ENCODE results near the gene KDM3B. TPM values are rescaled to one million over a fixed set of nuclear protein-coding genes. Genes with fewer than 3 reads are reported as not detected.
"Not testable (repeated sequence)": the region's sequence is repeated elsewhere in the genome, so short reads cannot be mapped to it uniquely, and the experiment has no call there.

The KDM3B gene
- total and polyA plus RNA-seq, 12 donors, result 11.9 to 57.3 (median 46.7) TPM

DNA sequence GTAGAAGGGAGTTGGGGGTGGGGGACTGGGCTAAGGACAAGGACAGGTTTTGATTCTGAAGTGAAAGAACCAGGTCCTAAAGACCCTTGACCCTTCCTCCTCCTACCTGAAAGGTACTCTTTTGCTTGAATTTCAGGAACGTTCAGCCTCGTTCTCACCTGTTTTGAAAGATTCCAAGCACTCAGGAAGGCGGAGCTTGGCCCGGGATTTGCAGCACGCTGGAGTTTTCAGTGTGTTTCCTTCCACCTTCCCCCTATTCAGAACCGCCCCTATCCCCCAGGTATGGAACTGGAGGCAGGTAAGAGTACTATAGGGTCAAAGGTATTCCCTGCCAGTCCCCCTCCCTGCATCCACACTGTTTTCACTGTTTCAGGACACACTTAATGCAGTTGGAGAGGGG, 119.9 kb downstream of the KDM3B start:
- peaks cover 0 to 18% (median 8%) of the 10 kb centered on the region in 9 donors for H3K36me3 ChIP-seq
- ATAC-seq, result no peak
- no peak for DNase-seq
- H3K27ac ChIP-seq, result no peak overlapping the region
- peaks cover 0 to 12% (median 5%) of the 10 kb centered on the region in 9 donors for H3K4me1 ChIP-seq
- TF ChIP-seq, protein P1, sequence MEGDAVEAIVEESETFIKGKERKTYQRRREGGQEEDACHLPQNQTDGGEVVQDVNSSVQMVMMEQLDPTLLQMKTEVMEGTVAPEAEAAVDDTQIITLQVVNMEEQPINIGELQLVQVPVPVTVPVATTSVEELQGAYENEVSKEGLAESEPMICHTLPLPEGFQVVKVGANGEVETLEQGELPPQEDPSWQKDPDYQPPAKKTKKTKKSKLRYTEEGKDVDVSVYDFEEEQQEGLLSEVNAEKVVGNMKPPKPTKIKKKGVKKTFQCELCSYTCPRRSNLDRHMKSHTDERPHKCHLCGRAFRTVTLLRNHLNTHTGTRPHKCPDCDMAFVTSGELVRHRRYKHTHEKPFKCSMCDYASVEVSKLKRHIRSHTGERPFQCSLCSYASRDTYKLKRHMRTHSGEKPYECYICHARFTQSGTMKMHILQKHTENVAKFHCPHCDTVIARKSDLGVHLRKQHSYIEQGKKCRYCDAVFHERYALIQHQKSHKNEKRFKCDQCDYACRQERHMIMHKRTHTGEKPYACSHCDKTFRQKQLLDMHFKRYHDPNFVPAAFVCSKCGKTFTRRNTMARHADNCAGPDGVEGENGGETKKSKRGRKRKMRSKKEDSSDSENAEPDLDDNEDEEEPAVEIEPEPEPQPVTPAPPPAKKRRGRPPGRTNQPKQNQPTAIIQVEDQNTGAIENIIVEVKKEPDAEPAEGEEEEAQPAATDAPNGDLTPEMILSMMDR (IDR thresholded peaks at IDR 0.05), result no peak
- H3K27me3 ChIP-seq, result no peaks in the 10 kb centered on the region
- H3K4me3 ChIP-seq, result no peak overlapping the region
- intact Hi-C loops (cut with DNase I), result no loop called here
- 58 to 66% methylated on average over 6 of the region's 6 CpGs for WGBS, 2 donors
- H3K9me3 ChIP-seq, result no peaks in the 10 kb centered on the region

DNA sequence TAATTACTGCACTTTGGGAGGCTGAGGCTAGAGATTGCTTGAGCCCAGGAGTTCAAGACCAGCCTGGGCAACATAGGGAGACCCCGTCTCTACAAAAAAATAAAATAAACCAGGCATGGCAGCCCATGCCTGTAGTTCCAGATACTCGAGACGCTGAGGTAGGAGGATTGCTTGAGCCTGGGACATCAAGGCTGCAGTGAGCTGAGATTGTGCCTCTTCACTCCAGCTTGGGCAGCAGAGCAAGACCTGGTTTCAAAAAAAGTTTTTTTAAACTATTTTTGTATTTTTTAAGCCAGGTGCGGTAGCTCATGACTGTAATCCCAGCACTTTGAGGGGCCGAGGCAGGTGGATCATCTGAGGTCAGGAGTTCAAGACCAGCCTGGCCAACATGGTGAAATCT, 120.7 kb downstream of the KDM3B start:
- 92 to 94% methylated on average over 5 of the region's 5 CpGs for WGBS, 2 donors
- H3K4me1 ChIP-seq; H3K36me3 ChIP-seq; DNase-seq; H3K4me3 ChIP-seq; intact Hi-C loops (cut with DNase I); H3K27me3 ChIP-seq; H3K9me3 ChIP-seq; H3K27ac ChIP-seq; ATAC-seq: not testable (repeated sequence)

DNA sequence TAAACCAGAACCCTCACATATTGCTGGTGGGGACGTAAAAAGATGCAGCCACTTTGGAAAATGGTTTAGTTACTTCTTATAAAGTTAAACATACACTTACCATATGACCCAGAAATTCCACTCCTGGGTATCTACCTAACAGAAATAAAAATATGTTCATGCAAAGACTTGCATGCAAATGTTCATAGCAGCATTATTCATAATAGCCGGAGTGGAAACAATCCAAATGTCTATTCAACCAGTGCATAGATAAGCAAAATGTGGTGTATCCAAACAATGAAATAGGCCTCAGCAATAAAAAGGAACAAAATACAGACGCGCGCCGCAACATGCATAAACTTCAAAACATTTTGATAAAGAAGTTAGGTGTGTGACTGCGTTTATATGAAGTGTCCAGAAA, 124.4 kb downstream of the KDM3B start:
- Histone ChIP-seq H3K27ac (no peak overlapping the region), H3K36me3 (no peaks in the 10 kb centered on the region), H3K9me3 (no peaks in the 10 kb centered on the region), H3K4me1 (no peaks in the 10 kb centered on the region), H3K27me3 (no peaks in the 10 kb centered on the region), H3K4me3 (no peak overlapping the region)
- WGBS, 2 donors, result 90 to 91% methylated on average over 7 of the region's 7 CpGs
- intact Hi-C loops (cut with DNase I), result no loop called here
- ATAC-seq, result no peak
- TF ChIP-seq, protein P1 (IDR thresholded peaks at IDR 0.05), result no peak
- DNase-seq, result no peak

DNA sequence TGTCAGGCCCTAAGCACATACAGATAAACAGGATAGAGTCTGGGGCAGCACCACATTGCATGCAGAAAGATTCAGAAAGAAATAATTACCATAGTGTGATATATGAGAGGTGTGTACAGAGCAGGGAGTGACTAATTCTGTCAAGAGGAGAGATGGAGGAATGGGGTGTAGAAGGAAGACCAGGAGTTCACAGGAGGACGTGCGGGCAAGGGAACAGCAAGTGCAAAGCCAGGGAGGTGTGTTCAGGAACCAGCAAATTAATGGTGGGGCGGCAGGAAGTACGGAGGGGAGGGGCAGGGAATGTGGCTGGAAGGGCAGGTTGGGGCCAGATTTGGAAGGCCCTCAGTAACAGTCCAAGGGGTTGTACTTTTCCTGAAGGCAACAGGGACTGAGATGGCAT, 130.2 kb downstream of the KDM3B start:
- 55 to 67% methylated on average over 4 of the region's 4 CpGs for WGBS, 2 donors
- TF ChIP-seq, protein P1 (IDR thresholded peaks at IDR 0.05), result no peak
- no peaks in the 10 kb centered on the region for H3K27me3 ChIP-seq
- ATAC-seq (no peak), DNase-seq (no peak)
- no peaks in the 10 kb centered on the region for H3K36me3 ChIP-seq
- H3K4me1 ChIP-seq, result peaks cover 0 to 13% (median 0%) of the 10 kb centered on the region in 9 donors
- H3K4me3 ChIP-seq, result no peak overlapping the region
- H3K9me3 ChIP-seq, result no peaks in the 10 kb centered on the region
- intact Hi-C loops (cut with DNase I), result no loop called here
- H3K27ac ChIP-seq, result no peak overlapping the region

Other genes starting within 250 kb of the KDM3B start
- 1 to 10 TPM; 2.0 to 5.9 (median 3.9) TPM for gene NME5, start 213.3 kb upstream of the KDM3B start, total RNA-seq
- 1 to 10 TPM; 3.3 to 9.4 TPM for gene NME5, start 213.3 kb upstream of the KDM3B start, polyA plus RNA-seq
- gene BRD8, start 174.1 kb upstream of the KDM3B start, total RNA-seq, result 10 to 100 TPM; 16.6 to 33.3 (median 22.7) TPM
- gene BRD8, start 174.1 kb upstream of the KDM3B start, polyA plus RNA-seq, result 10 to 100 TPM; 13.0 to 35.9 TPM
- 1 to 10 TPM in 2 of 10 donors, under 1 TPM in 6, not detected in 2; 0.13 to 9.3 (median 0.55) TPM for gene KIF20A, start 173.6 kb upstream of the KDM3B start, total RNA-seq
- under 1 TPM; 0.12 to 0.29 TPM for gene KIF20A, start 173.6 kb upstream of the KDM3B start, polyA plus RNA-seq
- gene CDC23, start 139.4 kb upstream of the KDM3B start, total RNA-seq, result 10 to 100 TPM; 14.6 to 23.0 (median 17.8) TPM
- 10 to 100 TPM; 10.5 to 12.9 TPM for gene CDC23, start 139.4 kb upstream of the KDM3B start, polyA plus RNA-seq
- gene GFRA3, start 78.1 kb upstream of the KDM3B start, total RNA-seq, result 1 to 10 TPM in 1 of 10 donors, under 1 TPM in 8, not detected in 1; 0.15 to 1.7 (median 0.87) TPM
- 1 to 10 TPM in 1 of 2 donors, under 1 TPM in 1; 0.59 to 1.4 TPM for gene GFRA3, start 78.1 kb upstream of the KDM3B start, polyA plus RNA-seq
- gene CDC25C, start 20.9 kb upstream of the KDM3B start, total RNA-seq, result under 1 TPM in 5 of 10 donors, not detected in 5; 0.13 to 0.74 (median 0.38) TPM
- gene CDC25C, start 20.9 kb upstream of the KDM3B start, polyA plus RNA-seq, result under 1 TPM in 1 of 2 donors, not detected in 1; 0.03 TPM
- gene FAM53C, start 14.4 kb upstream of the KDM3B start, total RNA-seq, result 10 to 100 TPM; 20.4 to 29.9 (median 25.1) TPM
- gene FAM53C, start 14.4 kb upstream of the KDM3B start, polyA plus RNA-seq, result 10 to 100 TPM in 1 of 2 donors, 1 to 10 TPM in 1; 8.8 to 14.9 TPM
- gene REEP2, start 86.4 kb downstream of the KDM3B start, total RNA-seq, result 10 to 100 TPM in 2 of 10 donors, 1 to 10 TPM in 8; 2.0 to 17.3 (median 8.0) TPM
- gene REEP2, start 86.4 kb downstream of the KDM3B start, polyA plus RNA-seq, result 10 to 100 TPM in 1 of 2 donors, 1 to 10 TPM in 1; 2.3 to 10.8 TPM
- gene EGR1, start 112.8 kb downstream of the KDM3B start, total RNA-seq, result 100 to 1,000 TPM in 1 of 10 donors, 10 to 100 TPM in 8, 1 to 10 TPM in 1; 5.2 to 164 (median 40.8) TPM
- gene EGR1, start 112.8 kb downstream of the KDM3B start, polyA plus RNA-seq, result 10 to 100 TPM; 10.8 to 14.5 TPM
- 100 to 1,000 TPM in 1 of 10 donors, 10 to 100 TPM in 9; 73.5 to 113 (median 83.9) TPM for gene ETF1, start 190.6 kb downstream of the KDM3B start, total RNA-seq
- 10 to 100 TPM; 17.9 to 52.3 TPM for gene ETF1, start 190.6 kb downstream of the KDM3B start, polyA plus RNA-seq
- 100 to 1,000 TPM; 246 to 415 (median 324) TPM for gene HSPA9, start 222.7 kb downstream of the KDM3B start, total RNA-seq
- 100 to 1,000 TPM in 1 of 2 donors, 10 to 100 TPM in 1; 82.9 to 240 TPM for gene HSPA9, start 222.7 kb downstream of the KDM3B start, polyA plus RNA-seq

All from heart right ventricle (tissue), 16 donors.